HG02885 (cell line): ENCODE data around the gene CIRBP.
"Not testable (repeated sequence)": the region's sequence is repeated elsewhere in the genome, so short reads cannot be mapped to it uniquely, and the experiment has no call there.

Source experiments
- ATAC-seq: cut with Tn5 transposase; IDR thresholded peaks from one replicate; pipeline ENCODE4 v1.9.1; 2021; ENCODE audit warnings: mild to moderate bottlenecking; ENCODE audit not compliant: unreplicated experiment, poor library complexity

Gene CIRBP

DNA sequence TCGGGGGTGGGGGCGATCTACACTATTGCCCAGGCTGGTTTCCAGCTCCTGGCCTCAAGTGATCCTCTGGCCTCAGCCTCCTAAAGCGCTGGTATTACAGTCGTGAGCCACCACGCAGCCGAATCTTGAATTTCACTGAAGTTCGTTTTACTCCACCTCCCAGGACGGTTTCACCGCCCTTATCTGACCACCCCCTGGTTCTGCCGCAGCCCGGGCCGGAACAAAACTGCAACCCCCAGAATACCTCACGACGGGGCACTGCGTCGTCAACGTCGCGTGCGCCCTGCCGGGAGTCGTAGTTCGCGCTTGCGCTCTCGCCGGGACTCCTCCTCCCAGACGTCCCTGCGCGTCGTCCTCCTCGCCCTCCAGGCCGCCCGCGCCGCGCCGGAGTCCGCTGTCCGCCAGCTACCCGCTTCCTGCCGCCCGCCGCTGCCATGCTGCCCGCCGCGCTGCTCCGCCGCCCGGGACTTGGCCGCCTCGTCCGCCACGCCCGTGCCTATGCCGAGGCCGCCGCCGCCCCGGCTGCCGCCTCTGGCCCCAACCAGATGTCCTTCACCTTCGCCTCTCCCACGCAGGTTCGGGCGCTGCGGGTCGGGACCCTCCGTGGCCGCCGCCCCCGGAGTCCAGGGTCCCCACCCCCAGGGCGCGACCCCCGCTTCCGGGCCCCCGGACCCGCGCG is 27.6 kb upstream of the CIRBP start, which contains the start of gene ATP5F1D:
Gene ATP5F1D (plus strand): TSS at position 335 of the 679 bp plus-strand sequence. CDS start 100 bp downstream, at position 435.
- peak; percentile 59 for ATAC-seq

DNA sequence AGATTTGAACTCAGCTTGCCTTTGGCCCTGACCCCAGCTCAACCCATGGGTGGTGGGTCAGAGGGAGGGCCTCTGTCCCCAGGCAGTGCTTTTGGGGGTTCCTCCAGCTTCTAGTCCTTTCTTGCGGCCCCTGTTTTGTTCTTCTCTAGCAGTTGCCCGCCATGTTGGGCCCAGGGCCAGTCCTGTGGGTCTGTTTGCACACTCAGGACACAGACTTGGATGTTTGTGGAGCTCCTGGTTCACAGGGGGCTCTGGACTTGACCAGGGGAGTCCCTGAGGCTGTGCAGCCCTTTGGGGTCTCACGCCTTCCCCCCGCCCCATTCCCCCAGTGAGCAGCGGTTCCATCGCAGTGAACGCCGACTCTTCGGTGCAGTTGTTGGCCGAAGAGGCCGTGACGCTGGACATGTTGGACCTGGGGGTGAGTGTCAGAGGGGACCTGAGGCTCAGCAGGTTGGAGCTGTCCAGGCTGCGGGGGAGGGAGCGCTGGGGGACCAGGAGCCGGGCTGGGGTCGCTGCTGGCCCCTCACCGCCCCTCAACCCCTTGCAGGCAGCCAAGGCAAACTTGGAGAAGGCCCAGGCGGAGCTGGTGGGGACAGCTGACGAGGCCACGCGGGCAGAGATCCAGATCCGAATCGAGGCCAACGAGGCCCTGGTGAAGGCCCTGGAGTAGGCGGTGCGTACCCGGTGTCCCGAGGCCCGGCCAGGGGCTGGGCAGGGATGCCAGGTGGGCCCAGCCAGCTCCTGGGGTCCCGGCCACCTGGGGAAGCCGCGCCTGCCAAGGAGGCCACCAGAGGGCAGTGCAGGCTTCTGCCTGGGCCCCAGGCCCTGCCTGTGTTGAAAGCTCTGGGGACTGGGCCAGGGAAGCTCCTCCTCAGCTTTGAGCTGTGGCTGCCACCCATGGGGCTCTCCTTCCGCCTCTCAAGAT is 25.1 kb upstream of the CIRBP start:
- no peak for ATAC-seq

DNA sequence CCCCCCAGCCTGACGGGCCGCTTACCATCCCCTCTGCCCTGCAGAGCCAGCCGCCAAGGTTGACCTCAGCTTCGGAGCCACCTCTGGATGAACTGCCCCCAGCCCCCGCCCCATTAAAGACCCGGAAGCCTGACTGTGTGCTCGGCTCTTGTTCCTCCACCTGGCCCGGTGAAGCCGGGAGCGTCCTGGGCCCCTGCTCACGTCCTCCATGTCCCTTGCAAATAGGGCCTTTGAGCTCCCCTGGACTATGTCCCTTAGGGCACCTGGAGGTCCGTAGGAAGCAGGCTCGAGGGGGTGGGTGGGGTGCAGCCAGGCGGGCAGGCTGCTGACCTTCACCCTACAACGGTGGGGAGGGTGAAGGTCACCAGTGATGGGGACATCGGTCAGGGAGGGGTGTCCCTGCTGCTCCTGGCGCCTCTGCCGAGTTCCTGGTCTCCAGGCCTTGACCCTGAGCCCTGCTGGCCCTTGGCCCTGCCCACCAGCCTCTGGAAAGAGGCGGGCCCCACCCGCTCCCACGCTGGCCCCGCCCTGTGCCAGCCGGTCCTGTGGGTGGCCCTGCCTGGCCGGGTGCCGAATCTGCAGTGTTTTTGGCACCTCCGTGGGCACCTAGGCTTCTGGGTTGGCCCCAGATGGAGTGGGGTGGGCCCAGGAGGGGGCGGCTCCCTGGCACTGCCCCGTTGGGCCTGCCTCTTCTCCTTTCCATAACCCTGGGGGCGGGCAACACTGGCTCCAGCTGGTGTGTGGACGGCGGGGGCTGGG is 24.3 kb upstream of the CIRBP start:
- ATAC-seq = no peak

DNA sequence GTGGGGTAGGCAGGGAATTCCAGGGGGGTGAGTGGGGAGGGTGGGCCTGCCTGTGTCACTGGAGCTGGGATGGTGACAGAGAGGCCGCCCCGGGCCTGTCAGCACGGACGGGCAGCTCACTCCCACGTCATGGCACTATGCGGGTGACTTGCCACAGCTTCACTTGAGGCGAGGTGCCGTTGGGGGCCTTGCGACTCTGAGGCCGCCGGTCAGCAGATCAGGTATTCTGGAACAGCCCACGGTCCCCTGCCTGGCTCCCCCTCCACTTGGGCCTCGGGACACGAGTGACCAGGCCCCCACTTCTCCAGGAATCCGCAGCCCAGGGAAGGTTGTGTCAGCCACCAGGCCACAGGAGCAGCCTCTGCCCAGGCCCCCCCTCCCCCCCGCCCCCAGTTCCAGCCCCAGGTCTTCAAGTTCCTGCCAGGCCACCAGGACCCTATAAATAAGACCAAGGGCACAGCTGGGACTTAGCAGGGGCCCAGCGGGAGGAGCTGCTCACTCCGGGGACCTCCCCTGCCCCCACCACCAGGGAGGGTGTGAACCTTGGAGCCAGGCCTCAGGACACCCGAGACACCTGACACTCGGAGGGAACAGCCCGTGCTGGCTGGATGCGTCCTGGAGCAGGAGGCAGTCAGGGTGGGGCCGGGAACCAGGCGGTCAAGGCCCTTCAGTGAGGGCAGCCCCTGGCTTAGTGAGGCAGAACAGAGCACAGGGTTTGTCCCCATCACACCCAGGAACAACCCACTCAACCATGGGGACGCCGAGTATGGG is 23.5 kb upstream of the CIRBP start:
- no peak for ATAC-seq

DNA sequence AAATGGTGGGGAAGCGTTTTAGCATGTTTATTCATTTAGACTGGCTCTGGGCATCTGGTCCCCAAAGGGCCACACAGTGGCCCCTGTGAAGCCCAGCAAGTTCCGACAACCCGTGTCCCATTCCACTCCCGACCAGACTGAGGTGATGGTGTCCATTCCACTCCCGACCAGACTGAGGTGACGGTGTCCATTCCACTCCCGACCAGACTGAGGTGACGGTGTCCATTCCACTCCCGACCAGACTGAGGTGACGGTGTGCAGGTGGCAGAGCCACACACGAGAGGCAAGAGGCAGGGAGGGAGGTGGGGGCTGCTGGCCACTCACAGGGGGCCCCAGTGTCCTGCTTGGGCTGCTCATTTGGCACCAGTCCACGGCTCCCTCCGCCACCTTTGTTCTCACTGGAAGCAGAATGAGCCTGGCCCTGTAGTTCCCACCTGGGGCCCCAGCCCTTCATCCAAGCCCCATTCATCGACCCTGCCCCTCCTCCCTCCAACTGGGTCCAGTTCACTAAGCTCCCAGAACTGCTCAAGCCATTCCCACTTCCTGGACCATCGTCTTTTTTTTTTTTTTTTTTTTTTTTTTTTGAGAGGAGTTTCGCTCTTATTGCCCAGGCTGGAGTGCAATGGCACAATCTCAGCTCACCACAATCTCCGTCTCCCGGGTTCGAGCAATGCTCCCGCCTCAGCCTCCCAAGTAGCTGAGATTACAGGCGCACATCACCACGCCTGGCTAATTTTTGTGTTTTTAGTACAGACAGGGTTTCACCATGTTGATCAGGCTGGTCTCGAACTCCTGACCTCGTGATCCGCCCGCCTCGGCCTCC is 22.7 kb upstream of the CIRBP start:
- ATAC-seq = not testable (repeated sequence)

DNA sequence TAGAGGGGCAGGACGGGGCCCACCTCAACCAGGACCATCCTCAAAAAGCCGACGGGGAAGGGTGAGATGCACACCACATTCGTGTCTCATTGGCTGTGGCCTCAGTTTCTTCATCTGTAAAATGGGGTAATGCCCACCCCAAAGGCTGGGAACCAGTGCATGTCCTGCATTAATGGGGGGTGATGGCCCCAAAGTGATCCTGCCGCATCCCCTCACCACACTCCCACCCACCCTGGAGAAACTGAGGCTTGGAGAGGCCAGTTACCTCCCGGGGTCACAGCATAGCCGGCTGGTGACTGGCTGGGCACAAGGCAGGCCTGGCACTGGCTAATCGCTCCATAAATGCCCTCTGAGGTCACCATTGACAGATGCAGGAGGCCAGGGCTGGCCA is 21.4 kb upstream of the CIRBP start:
- ATAC-seq = no peak

DNA sequence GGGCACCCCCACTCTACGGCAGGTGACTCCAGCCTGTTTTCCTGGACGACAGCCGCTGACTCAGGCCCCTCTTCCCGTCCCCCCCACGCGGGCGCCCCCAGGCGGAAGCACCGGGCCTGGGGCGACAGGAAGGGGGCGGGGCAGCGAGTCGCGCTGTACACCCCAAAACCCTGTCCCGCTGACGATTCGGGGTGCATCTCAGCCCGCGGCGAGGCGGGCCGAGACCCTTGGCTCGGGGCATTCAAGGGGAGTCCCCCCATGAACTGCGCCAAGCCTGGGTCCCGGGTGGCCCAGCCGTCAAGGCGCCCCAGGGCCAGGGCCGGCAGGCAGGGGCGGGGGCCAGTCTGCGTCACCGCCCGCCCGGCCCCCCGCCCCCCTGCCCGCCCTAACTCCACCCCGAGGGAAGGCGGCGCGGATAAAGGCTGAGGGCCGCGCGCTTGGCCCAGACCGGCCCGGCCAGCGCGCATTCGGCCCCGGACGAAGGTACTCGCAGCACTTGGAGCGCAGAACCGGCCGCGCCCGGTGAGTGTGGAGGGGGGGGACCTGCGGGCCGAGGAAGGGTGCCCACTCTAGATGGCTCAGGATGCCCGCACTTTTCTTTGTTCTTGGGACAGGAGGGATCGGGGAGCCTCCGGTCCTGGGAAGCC is 20.9 kb upstream of the CIRBP start, which contains the start of gene MIDN:
Gene MIDN (plus strand): TSS at position 445 of the 647 bp plus-strand sequence. CDS start 1,714 bp downstream, outside the sequence.
- peak; percentile 20 for ATAC-seq

DNA sequence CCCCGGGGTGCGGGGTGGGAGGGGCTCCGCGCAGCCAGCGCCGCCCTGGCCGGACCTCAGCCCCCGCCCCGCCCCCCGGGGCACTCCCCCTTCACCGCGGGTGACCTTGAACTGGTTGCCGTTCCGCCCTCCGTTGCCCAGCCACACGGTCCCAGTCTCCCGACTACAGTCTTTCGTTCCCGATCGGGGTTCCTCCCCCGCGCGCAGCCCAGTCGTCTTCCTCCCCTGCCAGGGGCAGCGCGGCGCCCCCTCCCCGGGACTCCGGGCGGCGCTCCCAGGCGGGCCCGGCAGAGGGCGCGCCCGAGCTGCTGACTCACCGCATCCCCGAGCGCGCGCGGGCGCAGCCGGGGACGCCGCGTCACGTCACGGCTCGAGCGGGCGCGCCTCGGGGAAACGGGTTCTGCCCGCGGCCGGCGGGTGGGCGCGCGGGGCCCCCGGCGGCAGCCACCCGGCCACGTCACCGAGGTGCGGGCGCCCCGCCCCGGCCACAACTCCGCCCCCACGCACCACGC is 20.3 kb upstream of the CIRBP start:
- peak; percentile 35 for ATAC-seq

DNA sequence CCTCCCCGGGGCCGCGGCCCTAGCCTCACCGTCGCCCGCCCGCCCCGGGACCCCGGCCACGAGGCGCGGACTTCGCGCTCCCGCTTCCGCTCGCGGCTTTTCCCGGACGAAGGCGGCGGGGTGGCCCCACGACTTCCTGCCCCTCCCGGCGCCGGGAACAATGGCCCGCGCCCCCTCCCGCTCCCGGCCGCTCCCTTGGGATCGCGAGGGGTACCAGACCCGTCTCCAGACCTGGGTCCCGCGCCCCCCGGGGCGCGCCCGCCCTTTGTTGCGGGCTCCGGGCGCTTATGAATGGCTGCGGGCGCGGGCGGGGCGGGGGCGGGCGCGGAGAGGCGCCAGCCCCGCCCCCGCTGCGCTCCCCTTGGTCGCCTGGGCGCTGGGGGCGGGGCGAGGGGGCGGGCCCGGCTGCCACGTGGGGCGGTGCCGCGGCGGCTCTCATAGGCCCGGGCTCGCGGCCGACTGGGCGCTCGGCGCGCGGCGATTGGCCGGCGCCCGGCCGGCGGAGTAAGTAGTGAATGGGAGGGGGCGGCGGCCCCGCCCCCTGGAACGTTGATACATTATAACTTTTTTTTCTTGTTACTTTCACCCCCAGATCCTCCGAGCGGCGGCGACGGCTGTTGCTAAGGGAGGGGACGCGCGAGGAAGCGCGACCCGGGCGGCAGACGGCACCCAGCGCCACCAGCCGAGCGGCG is 19.7 kb upstream of the CIRBP start:
- ATAC-seq = peak; percentile 58

DNA sequence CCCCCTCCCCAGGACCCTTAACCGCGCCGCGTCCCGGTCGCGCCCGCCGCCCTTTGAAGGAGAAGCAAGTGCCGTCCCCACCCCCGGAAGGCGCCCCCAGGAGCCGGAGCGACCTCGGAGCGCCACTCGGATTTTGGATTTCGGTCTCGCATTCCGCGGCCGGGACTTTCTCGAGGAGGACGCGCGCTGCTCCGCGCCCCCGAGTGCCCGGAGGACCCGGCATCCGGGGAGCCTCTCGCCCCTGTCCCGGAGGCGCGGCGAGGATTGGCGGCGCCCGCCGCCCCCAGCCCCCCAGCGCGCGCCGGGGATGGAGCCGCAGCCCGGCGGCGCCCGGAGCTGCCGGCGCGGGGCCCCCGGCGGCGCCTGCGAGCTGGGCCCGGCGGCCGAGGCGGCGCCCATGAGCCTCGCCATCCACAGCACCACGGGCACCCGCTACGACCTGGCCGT is 19.1 kb upstream of the CIRBP start:
- ATAC-seq = no peak

DNA sequence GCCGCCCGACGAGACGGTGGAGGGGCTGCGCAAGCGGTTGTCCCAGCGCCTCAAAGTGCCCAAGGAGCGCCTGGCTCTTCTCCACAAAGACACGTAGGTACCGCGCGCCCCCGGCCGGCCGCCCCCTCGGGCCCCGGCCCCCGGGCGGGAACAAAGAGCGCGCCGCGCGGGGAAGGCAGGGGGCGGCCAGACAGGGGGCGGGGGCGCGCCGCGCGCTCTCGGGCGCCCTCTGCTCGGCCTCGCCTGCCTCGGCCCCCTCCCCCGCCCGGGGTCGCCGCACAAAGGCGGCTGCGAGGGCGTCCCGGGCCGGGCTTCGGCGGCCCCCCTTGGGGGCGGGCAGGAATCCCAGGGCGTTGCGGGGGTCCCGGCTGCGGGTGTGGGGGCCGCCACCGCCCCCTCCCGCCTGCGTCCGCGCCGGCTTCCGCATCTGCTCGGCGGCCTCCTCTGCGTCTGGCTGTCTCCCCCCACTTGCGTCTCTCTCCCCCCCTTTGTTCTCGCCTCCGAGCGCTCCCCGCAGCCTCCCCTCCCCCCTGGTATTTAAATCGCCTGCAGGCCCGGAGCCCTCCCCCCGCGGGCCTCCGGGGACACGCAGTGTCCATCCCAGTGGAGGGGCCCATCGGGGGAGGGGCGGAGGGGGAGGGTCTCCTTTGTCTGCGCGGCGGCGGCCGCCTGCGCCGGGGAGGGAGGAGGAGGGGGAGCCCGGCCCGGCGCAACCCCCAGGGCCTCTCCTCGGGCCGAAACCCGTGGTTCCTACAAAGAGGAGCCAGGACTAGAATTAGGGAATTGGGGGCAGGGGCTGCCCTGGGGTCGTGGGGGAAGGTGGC is 18.5 kb upstream of the CIRBP start:
- no peak for ATAC-seq

DNA sequence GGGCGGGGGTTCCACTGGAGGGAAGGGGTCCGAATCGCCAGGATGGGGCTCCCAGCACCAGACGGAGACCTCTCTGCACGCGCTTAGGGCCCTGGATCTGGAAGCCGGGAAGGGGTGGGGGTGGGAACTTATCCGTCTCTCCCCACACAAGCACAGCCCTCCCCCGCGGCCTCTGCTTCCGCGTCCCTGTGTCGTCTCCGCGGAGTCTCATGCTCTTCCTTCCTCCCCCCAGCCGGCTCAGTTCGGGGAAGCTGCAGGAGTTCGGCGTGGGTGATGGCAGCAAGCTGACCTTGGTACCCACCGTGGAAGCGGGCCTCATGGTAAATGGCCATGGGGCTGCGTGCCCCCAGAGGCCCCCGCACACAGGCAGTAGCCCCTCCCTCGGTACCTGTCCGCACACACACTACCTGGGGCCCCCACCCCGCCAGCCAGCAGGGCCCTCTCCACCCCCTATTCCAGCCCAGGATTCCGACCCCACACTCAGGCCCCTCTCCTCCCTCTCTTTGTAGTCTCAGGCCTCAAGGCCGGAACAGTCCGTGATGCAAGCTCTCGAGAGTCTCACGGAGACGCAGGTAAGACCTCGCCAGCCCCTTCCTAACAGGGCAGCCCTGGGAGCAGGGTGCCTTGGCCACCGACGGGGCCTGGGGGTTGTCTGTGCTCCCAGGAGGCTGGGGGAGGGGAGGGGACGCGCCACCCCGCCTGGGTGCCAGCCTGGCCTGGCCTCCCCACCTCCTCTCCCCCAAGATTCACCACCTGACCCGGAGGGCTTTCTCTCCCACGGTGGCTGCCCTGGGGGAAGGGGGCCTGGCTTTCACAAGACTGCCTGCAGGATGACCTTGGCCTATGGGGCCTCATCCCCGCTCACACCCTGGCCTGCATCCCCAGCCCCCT is 17.6 kb upstream of the CIRBP start:
- ATAC-seq = no peak

DNA sequence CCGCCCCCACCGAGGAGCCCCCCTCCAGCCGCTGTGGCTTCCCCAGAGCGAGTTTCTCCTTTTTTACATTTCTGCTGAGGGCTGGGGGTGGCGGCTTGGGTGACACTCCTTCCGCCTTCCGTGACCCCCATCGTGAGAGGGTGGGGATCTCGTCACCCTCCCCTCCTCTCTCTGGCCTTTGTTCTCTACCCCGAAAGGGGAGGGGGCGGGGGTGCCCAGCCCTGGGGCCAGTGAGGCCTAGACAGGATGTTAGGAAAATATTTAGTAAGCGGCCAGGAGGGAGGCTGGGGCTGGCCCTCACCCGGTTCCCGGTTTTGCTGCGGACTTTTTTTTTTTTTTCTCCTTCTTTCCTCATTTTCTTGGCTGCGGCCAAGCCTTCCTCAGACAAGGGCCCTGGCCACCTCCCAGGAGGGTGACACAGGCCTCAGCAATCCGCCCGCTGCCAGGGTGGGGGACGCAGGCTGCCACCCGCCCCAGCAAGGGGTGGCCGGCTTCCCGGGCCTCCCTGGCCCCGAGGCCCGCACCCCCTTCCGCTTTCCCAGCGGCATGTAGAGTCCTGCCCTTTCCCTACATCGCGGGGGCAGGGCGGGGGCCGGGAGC is 16.8 kb upstream of the CIRBP start:
- no peak for ATAC-seq

DNA sequence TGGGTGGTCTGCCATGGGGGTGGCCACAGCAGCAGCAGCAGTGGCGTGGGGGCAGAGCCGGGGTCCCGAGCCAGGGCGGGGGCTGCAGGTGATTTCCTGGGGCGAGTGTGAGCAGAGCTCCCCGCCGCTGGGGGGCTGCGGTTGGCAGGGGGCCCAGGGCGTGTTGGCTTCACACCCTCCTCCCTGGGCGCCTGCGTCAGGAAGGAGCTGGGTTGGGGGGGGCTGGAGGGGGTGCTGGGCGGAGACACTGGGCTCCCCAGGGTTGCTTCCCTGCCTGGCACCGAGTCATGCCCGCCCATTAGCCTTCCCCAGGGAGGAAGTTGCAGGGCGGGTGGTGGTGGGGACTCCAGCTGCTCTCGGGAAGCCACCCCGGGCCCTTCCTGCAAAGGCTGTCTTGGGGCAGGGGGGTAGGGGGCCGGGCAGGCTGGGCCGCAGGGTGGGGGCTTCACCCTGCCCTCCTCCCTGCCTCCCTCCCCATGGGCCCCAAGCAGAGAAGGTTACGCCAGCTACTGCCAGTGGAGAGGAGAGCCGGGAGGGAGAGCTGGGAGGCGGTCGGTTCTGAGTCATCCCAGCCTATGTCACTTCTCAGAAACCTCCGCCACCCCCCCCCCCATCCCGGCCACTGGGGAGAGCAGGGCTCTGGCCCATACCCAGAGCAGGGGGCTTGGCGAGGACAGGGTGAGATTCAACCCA is 16.2 kb upstream of the CIRBP start:
- ATAC-seq = no peak

DNA sequence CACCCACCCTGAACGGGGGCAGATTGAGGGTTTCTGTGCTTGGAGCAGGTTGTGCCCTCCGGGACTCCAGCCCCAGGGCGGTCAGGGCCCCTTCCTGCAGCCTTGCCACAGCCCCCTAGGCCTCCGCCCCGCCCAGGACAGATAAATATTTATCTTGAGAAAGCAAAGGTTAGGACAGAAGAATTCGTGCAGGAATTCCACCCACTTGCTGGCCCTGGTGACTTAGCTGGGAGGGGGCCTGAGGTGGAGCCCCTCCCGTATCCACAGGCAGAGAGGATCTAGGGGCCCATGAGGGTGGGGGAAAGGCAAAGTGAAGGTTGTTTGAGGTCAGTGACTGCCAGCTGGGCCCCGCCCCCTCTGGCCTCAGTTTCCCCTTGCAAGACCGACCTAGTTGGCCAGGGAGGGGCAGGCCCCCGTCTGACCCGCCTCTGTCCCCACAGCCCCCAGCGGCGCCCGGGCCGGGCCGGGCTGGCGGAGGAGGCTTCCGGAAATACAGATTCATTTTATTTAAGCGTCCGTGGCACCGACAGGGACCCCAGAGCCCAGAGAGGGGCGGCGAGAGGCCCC is 15.5 kb upstream of the CIRBP start:
- no peak for ATAC-seq
